HEK293T (cell line): ENCODE data around the gene DDX24.

Experiments
- ELF4 ChIP-seq: fragments of 450-650 bp; IDR thresholded peaks from 2 replicates; pipeline ENCODE4 v1.6.1; 2017; ENCODE audit warnings: antibody characterized with exemption
- FOXK2 ChIP-seq: fragments of 450-650 bp; IDR thresholded peaks from 2 replicates; pipeline ENCODE4 v1.6.1; 2016; ENCODE audit warnings: mild to moderate bottlenecking
- ZNF384 ChIP-seq: fragments of 450-650 bp; IDR thresholded peaks from 2 replicates; pipeline ENCODE4 v1.6.1; 2016

- no peak for TF ChIP-seq ZNF384
- no peak for TF ChIP-seq ELF4
- TF ChIP-seq FOXK2, result no peak
Measured at GRCh38 chr14:94052199-94052598, 28.8 kb downstream of the DDX24 start.
